T-helper 2 cell treated with Interferon-gamma antibody and Interleukin-4, amounts not matched to agents 100 ng/mL and 5 ng/mL, for 36 hours (primary cell): Measurements from ENCODE around the gene STIM2. TPM values are rescaled to one million over a fixed set of nuclear protein-coding genes. Genes with fewer than 3 reads are reported as not detected.

Experiments used
- intact Hi-C: fragments of 100-400 bp; cut with micrococcal nuclease; formaldehyde crosslinking; loops from one replicate; pipeline ENCODE4 v1.15.1; 2023
- total RNA-seq: library from RNA; stranded (reverse); gene quantifications from 2 replicates; pipeline ENCODE4 v1.2.3, GENCODE V29; 2022

Gene STIM2
- total RNA-seq, 1 donor from 2014 or later, result 47.7 TPM

GRCh38 chr4:27068151-27068867 lies 207.7 kb downstream of the STIM2 start:
- intact Hi-C loops, result no loop called here
